Neural cell (in vitro differentiated cells): ENCODE data around the gene FAF2.

Source experiments
- CTCF ChIP-seq: fragments of 450-650 bp; IDR thresholded peaks from 2 replicates; pipeline ENCODE4 v1.5.1; 2014; ENCODE audit warnings: antibody characterized with exemption, mild to moderate bottlenecking, moderate library complexity; ENCODE audit not compliant: poor library complexity, severe bottlenecking
- EP300 ChIP-seq: fragments of 450-650 bp; conservative IDR thresholded peaks from 2 replicates; pipeline ENCODE4 v1.6.1; 2014; ENCODE audit warnings: antibody characterized with exemption, mild to moderate bottlenecking, moderate library complexity; ENCODE audit not compliant: poor library complexity, severe bottlenecking
- EZH2 ChIP-seq: fragments of 200-600, 300-800 bp; shearing (Covaris generic), sonication (generic); IDR thresholded peaks from 2 replicates; pipeline ENCODE4 v1.6.1; 2014; ENCODE audit warnings: antibody characterized with exemption, low read length, borderline replicate concordance, mild to moderate bottlenecking; ENCODE audit not compliant: insufficient read depth, poor library complexity, severe bottlenecking
- MXI1 ChIP-seq: fragments of 450-650 bp; conservative IDR thresholded peaks from 2 replicates; pipeline ENCODE4 v1.6.1; 2014; ENCODE audit warnings: antibody characterized with exemption, mild to moderate bottlenecking; ENCODE audit not compliant: poor library complexity, severe bottlenecking
- POLR2AphosphoS5 ChIP-seq: IDR thresholded peaks from 2 replicates; pipeline ENCODE4 v1.6.1; 2012
- SMC3 ChIP-seq: fragments of 450-650 bp; conservative IDR thresholded peaks from 2 replicates; pipeline ENCODE4 v1.6.1; 2014; ENCODE audit warnings: antibody characterized with exemption, mild to moderate bottlenecking, moderate library complexity; ENCODE audit not compliant: poor library complexity
- TF ChIP-seq, protein P1 (sequence below): IDR thresholded peaks from 2 replicates; pipeline ENCODE4 v1.6.1; 2012; ENCODE audit warnings: borderline replicate concordance

- no peak for TF ChIP-seq CTCF
- no peak for TF ChIP-seq POLR2AphosphoS5
- TF ChIP-seq, protein P1, sequence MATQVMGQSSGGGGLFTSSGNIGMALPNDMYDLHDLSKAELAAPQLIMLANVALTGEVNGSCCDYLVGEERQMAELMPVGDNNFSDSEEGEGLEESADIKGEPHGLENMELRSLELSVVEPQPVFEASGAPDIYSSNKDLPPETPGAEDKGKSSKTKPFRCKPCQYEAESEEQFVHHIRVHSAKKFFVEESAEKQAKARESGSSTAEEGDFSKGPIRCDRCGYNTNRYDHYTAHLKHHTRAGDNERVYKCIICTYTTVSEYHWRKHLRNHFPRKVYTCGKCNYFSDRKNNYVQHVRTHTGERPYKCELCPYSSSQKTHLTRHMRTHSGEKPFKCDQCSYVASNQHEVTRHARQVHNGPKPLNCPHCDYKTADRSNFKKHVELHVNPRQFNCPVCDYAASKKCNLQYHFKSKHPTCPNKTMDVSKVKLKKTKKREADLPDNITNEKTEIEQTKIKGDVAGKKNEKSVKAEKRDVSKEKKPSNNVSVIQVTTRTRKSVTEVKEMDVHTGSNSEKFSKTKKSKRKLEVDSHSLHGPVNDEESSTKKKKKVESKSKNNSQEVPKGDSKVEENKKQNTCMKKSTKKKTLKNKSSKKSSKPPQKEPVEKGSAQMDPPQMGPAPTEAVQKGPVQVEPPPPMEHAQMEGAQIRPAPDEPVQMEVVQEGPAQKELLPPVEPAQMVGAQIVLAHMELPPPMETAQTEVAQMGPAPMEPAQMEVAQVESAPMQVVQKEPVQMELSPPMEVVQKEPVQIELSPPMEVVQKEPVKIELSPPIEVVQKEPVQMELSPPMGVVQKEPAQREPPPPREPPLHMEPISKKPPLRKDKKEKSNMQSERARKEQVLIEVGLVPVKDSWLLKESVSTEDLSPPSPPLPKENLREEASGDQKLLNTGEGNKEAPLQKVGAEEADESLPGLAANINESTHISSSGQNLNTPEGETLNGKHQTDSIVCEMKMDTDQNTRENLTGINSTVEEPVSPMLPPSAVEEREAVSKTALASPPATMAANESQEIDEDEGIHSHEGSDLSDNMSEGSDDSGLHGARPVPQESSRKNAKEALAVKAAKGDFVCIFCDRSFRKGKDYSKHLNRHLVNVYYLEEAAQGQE = no peak
- no peak for TF ChIP-seq EP300
- no peak for TF ChIP-seq SMC3
- TF ChIP-seq MXI1 = no peak
- TF ChIP-seq EZH2 = no peak
These were observed 51.1 kb downstream of the FAF2 start for GRCh38 chr5:176499273-176499672.
